ENCODE measurements around the gene MTA2. TPM values are rescaled to one million over a fixed set of nuclear protein-coding genes. Genes with fewer than 3 reads are reported as not detected.
A peak's percentile ranks its signal among the peaks of the same experiment; 100 is the strongest.

The MTA2 gene
- total and polyA plus RNA-seq, 2 of the 8 experiments (the other 6 are each of a cell fraction or from before 2014, with no cell fraction given), result 25.7 to 114 TPM

DNA sequence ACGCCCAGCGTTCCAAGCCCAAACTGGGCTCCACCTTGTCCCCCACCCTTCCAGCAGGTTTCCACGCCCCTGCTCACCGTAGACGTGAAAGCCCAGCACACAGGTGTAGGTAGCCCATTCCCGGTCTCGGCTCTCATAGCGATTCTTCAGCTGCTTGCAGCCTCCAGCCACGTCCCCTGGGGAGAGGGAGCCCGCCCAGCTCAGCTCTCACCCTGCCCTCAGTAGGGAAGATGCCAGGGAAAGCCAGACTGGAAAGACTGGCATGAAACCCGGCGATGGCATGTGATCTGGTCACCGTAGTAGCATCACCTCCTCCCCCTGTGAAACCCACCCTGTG lies 1.4 kb upstream of the MTA2 start:
- Histone ChIP-seq H3K4ac (replicated peaks; ENCODE audit: insufficient read length, low read depth, low read length) (no peak overlapping the region), H2AK5ac (ENCODE audit: low read depth, low read length) (no peak overlapping the region), H3K27me3 (replicated peaks in 1 of 4; ENCODE audit: control insufficient read depth in 3 of 4, extremely low read depth in 1 of 4, insufficient read depth in 3 of 4, low read length in 3 of 4) (peaks cover 0 to 13% (median 11%) of the 10 kb centered on the region in 4 experiments; a peak in 6 of 7 replicates), H3K9ac (replicated peaks in 1 of 4; ENCODE audit: extremely low read depth in 1 of 4, low read depth in 3 of 4, low read length in 3 of 4) (peak overlapping the region in 2 of 4 experiments; percentile 20 to 55; a peak in 2 of 7 replicates), H3K9me3 (ENCODE audit: insufficient read depth in 2 of 2, low read depth in 1 of 2, low read length in 1 of 2) (no peaks in the 10 kb centered on the region), H3K79me1 (ENCODE audit: low read depth, low read length) (no peaks in the 10 kb centered on the region; the same call in 1 of the 2 replicates), H3K23ac (ENCODE audit: insufficient read length) (no peak overlapping the region), H2AFZ (ENCODE audit: low read length) (no peak overlapping the region), H2BK20ac (ENCODE audit: low read length) (no peak overlapping the region), H2BK120ac (replicated peaks; ENCODE audit: low read depth, low read length) (no peak overlapping the region), H3K4me2 (ENCODE audit: insufficient read depth in 1 of 2, low read depth in 2 of 2, low read length in 2 of 2) (peak overlapping the region; percentile 72 to 83), H2BK15ac (ENCODE audit: low read length) (peak overlapping the region; percentile 88; the same call in 1 of the 2 replicates), H2BK5ac (ENCODE audit: low read depth, low read length) (0 out of 2 replicates have a peak overlapping the region, but pooled peaks have one; percentile 68), H4K20me1 (replicated peaks in 1 of 2; ENCODE audit: control insufficient read depth in 1 of 2, insufficient read depth in 2 of 2, low read length in 2 of 2) (peaks cover under 1 to 6% of the 10 kb centered on the region in 2 experiments), H3K18ac (ENCODE audit: extremely low read depth, low read length) (peak overlapping the region; percentile 84), H3K4me3 (ENCODE audit: extremely low read depth in 1 of 4, insufficient read depth in 2 of 4, low read depth in 3 of 4, low read length in 4 of 4) (peak overlapping the region; percentile 74 to 86 (median 84)), H3K56ac (replicated peaks; ENCODE audit: insufficient read length, low read depth, low read length) (no peak overlapping the region), H3K27ac (ENCODE audit: low read depth, low read length) (no peak overlapping the region), H3K79me2 (ENCODE audit: control insufficient read depth in 1 of 2, insufficient read depth in 2 of 2, low read length in 2 of 2) (peaks cover 0 to 25% of the 10 kb centered on the region in 2 experiments; a peak in 2 of 4 replicates), H3K23me2 (ENCODE audit: low read depth, low read length) (peaks cover 17% of the 10 kb centered on the region; the same call in 1 of the 2 replicates), H4K8ac (ENCODE audit: extremely low read depth, insufficient read depth, low read length) (peak overlapping the region; percentile 86), H3K36me3 (ENCODE audit: control insufficient read depth in 2 of 4, insufficient read depth in 4 of 4, low read length in 3 of 4) (peaks cover 5 to 8% (median 5%) of the 10 kb centered on the region in 4 experiments), H4K91ac (replicated peaks; ENCODE audit: insufficient read length, low read length) (no peak overlapping the region), H2BK12ac (ENCODE audit: low read depth, low read length) (no peak overlapping the region), H3K4me1 (replicated peaks in 1 of 4; ENCODE audit: control insufficient read depth in 3 of 4, insufficient read depth in 4 of 4, low read length in 3 of 4) (peaks cover 10 to 35% (median 17%) of the 10 kb centered on the region in 4 experiments), H4K5ac (ENCODE audit: insufficient read length, low read depth, low read length) (no peak overlapping the region), H3K14ac (ENCODE audit: insufficient read length) (no peak overlapping the region)
- DNase-seq (ENCODE audit: low read depth in 1 of 2, low spot score in 2 of 2) (peak in 1 of 2 experiments; percentile 59), FAIRE-seq (no peak)
- ChIA-PET CTCF (ENCODE audit: partially characterized antibody) (interaction anchor here (1.0 to 10.2 kb wide), 4 partner anchors 8 to 42 kb away, joined by 3 to 97 read pairs (median 10); partner anchors contain the start of genes EML3 and TUT1), POLR2A (ENCODE audit: partially characterized antibody) (interaction anchor here (0.8 to 15.8 kb wide), 9 partner anchors 7 to 238 kb away, joined by 3 to 235 read pairs (median 16); partner anchors contain the start of genes B3GAT3, C11orf98, CSKMT and EEF1G)
- WGBS, 2 experiments (ENCODE audit: extremely low coverage in 1 of 2, insufficient coverage in 1 of 2, insufficient read length in 1 of 2, insufficient replicate concordance in 2 of 2, low coverage in 1 of 2, low lambda C conversion rate in 2 of 2, missing lambda C conversion rate in 1 of 2), result 36% methylated on average over 11 of the region's 13 CpGs; no CpG with 5 or more reads in 1 of the 2 experiments
- TF ChIP-seq BRCA1 (IDR thresholded peaks at IDR 0.05; ENCODE audit: low read depth, low read length) (no peak), SIN3A (conservative IDR thresholded peaks at IDR 0.05 in 1 of 2, IDR thresholded peaks at IDR 0.05 in 1 of 2; ENCODE audit: low read depth in 1 of 2, low read length in 2 of 2) (no peak), JUND (IDR thresholded peaks at IDR 0.05; ENCODE audit: low read length) (no peak), POLR2A (IDR thresholded peaks at IDR 0.05; ENCODE audit: control extremely low read depth in 1 of 2, low read depth in 2 of 2, low read length in 2 of 2) (no peak), SP4 (IDR thresholded peaks at IDR 0.05; ENCODE audit: low read length) (no peak), JUN (IDR thresholded peaks at IDR 0.05; ENCODE audit: low read depth, low read length) (no peak), HDAC2 (IDR thresholded peaks at IDR 0.05; ENCODE audit: borderline replicate concordance in 1 of 2, low read depth in 2 of 2, low read length in 2 of 2) (no peak), TAF7 (optimal IDR thresholded peaks at IDR 0.05; ENCODE audit: borderline replicate concordance, low read depth, low read length) (no peak), EGR1 (IDR thresholded peaks at IDR 0.05; ENCODE audit: borderline replicate concordance, low read depth, low read length) (no peak), KDM5A (IDR thresholded peaks at IDR 0.05; ENCODE audit: low read length) (no peak), POLR2AphosphoS5 (IDR thresholded peaks at IDR 0.05; ENCODE audit: low read depth, low read length) (no peak), FOSL1 (IDR thresholded peaks at IDR 0.05; ENCODE audit: insufficient read depth, low read depth, low read length) (no peak)
- TF ChIP-seq, protein P1, sequence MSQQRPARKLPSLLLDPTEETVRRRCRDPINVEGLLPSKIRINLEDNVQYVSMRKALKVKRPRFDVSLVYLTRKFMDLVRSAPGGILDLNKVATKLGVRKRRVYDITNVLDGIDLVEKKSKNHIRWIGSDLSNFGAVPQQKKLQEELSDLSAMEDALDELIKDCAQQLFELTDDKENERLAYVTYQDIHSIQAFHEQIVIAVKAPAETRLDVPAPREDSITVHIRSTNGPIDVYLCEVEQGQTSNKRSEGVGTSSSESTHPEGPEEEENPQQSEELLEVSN (IDR thresholded peaks at IDR 0.05), result no peak

Measured in H1 (cell line).